HEK293 (cell line): Measurements from ENCODE around the gene GLTPD2.

ENCODE experiments used
- CTCF ChIA-PET: fragments of 350-600 bp; formaldehyde crosslinking; extraction: SDS; loops from one replicate; lab custom pipeline; 2021; ENCODE audit warnings: antibody characterized with exemption; lab: Yijun Ruan, JAX
- POLR2A ChIA-PET: fragments of 300-600 bp; formaldehyde crosslinking; extraction: SDS; loops from one replicate; lab custom pipeline; 2020; ENCODE audit warnings: antibody characterized with exemption, inconsistent platforms; lab: Yijun Ruan, JAX
- H3K27ac ChIP-seq: fragments of 200-500 bp; sonication (Bioruptor generic); 2 replicates; pipeline ENCODE4 v1.5.1; 2014; ENCODE audit warnings: low read depth, low read length, control low read depth, inconsistent platforms; ENCODE audit errors: extremely low read depth
- H3K36me3 ChIP-seq, 2 experiments: fragments of 200-500 bp in 1 of 2; sonication (Bioruptor generic) in 1 of 2; 1 replicate in 1 of 2; 2 replicates in 1 of 2; pipeline ENCODE4 v1.5.1; 2014 to 2017; ENCODE audit warnings: inconsistent platforms in 2 of 2, low read length in 2 of 2; ENCODE audit not compliant: control insufficient read depth in 2 of 2, insufficient read depth in 1 of 2
- H3K4me1 ChIP-seq: fragments of 200-500 bp; sonication (Bioruptor generic); 2 replicates; pipeline ENCODE4 v1.5.1; 2014; ENCODE audit warnings: mild to moderate bottlenecking, low read length, inconsistent platforms; ENCODE audit not compliant: control insufficient read depth, insufficient read depth
- H3K4me3 ChIP-seq: 2 replicates; pipeline ENCODE4 v1.5.1; 2011; ENCODE audit warnings: low read depth, mild to moderate bottlenecking, control low read depth, low read length, moderate library complexity
- H3K9me3 ChIP-seq: fragments of 200-500 bp; sonication (Bioruptor generic); 2 replicates; pipeline ENCODE4 v1.5.1; 2014; ENCODE audit warnings: low read depth, low read length, inconsistent platforms; ENCODE audit not compliant: control insufficient read depth, insufficient read depth
- HOXC10 ChIP-seq: sonication (generic); formaldehyde crosslinking; IDR thresholded peaks from 2 replicates; pipeline ENCODE4 v1.8.1; 2023; ENCODE audit warnings: mild to moderate bottlenecking, missing genetic modification reagents
- KLF16 ChIP-seq: fragments of 450-650 bp; formaldehyde crosslinking; IDR thresholded peaks from 2 replicates; pipeline ENCODE4 v1.5.1; 2017; ENCODE audit warnings: missing biosample characterization, missing genetic modification characterization
- KLF9 ChIP-seq: fragments of 450-650 bp; formaldehyde crosslinking; IDR thresholded peaks from 2 replicates; pipeline ENCODE4 v1.5.1; 2016; ENCODE audit warnings: missing biosample characterization, missing genetic modification characterization, low read depth
- ZBTB48 ChIP-seq: fragments of 450-650 bp; formaldehyde crosslinking; IDR thresholded peaks from 2 replicates; pipeline ENCODE4 v1.5.1; 2016; ENCODE audit warnings: missing biosample characterization, missing genetic modification characterization
- ZNF239 ChIP-seq: fragments of 450-650 bp; formaldehyde crosslinking; IDR thresholded peaks from 2 replicates; pipeline ENCODE4 v1.5.1; 2016; ENCODE audit warnings: missing biosample characterization, missing genetic modification characterization
- ZNF311 ChIP-seq: fragments of 450-650 bp; formaldehyde crosslinking; IDR thresholded peaks from 2 replicates; pipeline ENCODE4 v1.5.1; 2017; ENCODE audit warnings: missing biosample characterization, missing genetic modification characterization, borderline replicate concordance
- ZNF335 ChIP-seq: fragments of 450-650 bp; formaldehyde crosslinking; conservative IDR thresholded peaks from 2 replicates; pipeline ENCODE4 v1.5.1; 2016; ENCODE audit warnings: missing biosample characterization, missing genetic modification characterization
- ZNF48 ChIP-seq: fragments of 450-650 bp; formaldehyde crosslinking; IDR thresholded peaks from 2 replicates; pipeline ENCODE4 v1.5.1; 2016; ENCODE audit warnings: missing biosample characterization, missing genetic modification characterization
- ZNF530 ChIP-seq: fragments of 450-650 bp; formaldehyde crosslinking; IDR thresholded peaks from 2 replicates; pipeline ENCODE4 v1.5.1; 2016; ENCODE audit warnings: low read depth, missing biosample characterization, missing genetic modification characterization
- ZSCAN23 ChIP-seq: fragments of 450-650 bp; formaldehyde crosslinking; IDR thresholded peaks from 2 replicates; pipeline ENCODE4 v1.5.1; 2016; ENCODE audit warnings: missing biosample characterization, missing genetic modification characterization
- TF ChIP-seq, protein P1 (sequence below): fragments of 450-650 bp; formaldehyde crosslinking; IDR thresholded peaks from 2 replicates; pipeline ENCODE4 v1.5.1; 2016; ENCODE audit warnings: missing biosample characterization, missing genetic modification characterization
- TF ChIP-seq, protein P2 (sequence below): fragments of 450-650 bp; formaldehyde crosslinking; IDR thresholded peaks from 2 replicates; pipeline ENCODE4 v1.5.1; 2016; ENCODE audit warnings: missing biosample characterization, missing genetic modification characterization
- TF ChIP-seq, protein P3 (sequence below): fragments of 450-650 bp; formaldehyde crosslinking; IDR thresholded peaks from 2 replicates; pipeline ENCODE4 v1.5.1; 2016; ENCODE audit warnings: missing biosample characterization, missing genetic modification characterization
- TF ChIP-seq, protein P4 (sequence below): fragments of 450-650 bp; formaldehyde crosslinking; IDR thresholded peaks from 2 replicates; pipeline ENCODE4 v1.5.1; 2016; ENCODE audit warnings: missing biosample characterization, missing genetic modification characterization

GLTPD2 gene

DNA sequence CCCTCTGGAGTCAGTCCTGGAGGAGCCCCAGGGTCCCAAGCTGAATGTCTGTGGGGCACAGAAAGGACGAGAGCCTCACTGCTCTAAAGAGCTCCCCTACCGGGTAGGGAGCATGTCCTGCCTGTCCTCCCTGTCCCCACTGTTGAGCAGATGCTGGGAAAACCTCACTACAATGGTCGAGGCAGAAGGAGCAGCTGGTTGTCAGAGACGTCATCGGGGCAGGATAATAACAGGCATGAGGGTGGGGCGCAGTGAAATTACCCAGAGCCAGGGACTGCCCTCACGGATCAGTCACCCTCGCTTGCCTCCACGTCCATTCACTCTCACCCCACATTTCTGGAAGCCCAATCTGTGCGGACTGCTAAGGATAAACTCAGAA, 16.5 kb upstream of the GLTPD2 start:
- no peaks in the 10 kb centered on the region for H3K36me3 ChIP-seq
- H3K4me3 ChIP-seq, result no peak overlapping the region
- H3K4me1 ChIP-seq, result no peaks in the 10 kb centered on the region
- TF ChIP-seq, protein P1, sequence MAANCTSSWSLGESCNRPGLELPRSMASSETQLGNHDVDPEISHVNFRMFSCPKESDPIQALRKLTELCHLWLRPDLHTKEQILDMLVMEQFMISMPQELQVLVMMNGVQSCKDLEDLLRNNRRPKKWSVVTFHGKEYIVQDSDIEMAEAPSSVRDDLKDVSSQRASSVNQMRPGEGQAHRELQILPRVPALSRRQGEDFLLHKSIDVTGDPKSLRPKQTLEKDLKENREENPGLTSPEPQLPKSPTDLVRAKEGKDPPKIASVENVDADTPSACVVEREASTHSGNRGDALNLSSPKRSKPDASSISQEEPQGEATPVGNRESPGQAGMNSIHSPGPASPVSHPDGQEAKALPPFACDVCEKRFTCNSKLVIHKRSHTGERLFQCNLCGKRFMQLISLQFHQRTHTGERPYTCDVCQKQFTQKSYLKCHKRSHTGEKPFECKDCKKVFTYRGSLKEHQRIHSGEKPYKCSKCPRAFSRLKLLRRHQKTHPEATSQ (tag by site-specific recombination), result no peak
- TF ChIP-seq, protein P2, sequence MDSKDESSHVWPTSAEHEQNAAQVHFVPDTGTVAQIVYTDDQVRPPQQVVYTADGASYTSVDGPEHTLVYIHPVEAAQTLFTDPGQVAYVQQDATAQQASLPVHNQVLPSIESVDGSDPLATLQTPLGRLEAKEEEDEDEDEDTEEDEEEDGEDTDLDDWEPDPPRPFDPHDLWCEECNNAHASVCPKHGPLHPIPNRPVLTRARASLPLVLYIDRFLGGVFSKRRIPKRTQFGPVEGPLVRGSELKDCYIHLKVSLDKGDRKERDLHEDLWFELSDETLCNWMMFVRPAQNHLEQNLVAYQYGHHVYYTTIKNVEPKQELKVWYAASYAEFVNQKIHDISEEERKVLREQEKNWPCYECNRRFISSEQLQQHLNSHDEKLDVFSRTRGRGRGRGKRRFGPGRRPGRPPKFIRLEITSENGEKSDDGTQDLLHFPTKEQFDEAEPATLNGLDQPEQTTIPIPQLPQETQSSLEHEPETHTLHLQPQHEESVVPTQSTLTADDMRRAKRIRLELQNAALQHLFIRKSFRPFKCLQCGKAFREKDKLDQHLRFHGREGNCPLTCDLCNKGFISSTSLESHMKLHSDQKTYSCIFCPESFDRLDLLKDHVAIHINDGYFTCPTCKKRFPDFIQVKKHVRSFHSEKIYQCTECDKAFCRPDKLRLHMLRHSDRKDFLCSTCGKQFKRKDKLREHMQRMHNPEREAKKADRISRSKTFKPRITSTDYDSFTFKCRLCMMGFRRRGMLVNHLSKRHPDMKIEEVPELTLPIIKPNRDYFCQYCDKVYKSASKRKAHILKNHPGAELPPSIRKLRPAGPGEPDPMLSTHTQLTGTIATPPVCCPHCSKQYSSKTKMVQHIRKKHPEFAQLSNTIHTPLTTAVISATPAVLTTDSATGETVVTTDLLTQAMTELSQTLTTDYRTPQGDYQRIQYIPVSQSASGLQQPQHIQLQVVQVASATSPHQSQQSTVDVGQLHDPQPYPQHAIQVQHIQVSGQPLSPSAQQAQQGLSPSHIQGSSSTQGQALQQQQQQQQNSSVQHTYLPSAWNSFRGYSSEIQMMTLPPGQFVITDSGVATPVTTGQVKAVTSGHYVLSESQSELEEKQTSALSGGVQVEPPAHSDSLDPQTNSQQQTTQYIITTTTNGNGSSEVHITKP, result 0 out of 2 replicates have a peak, but pooled peaks have one; percentile 20
- TF ChIP-seq ZBTB48 (tag by site-specific recombination) (no peak), ZNF335 (tag by site-specific recombination) (no peak)
- H3K27ac ChIP-seq, result no peak overlapping the region
- ChIA-PET POLR2A (no interaction called here), CTCF (interaction anchor here (0.6 to 2.0 kb wide), 4 partner anchors 11 to 111 kb away, joined by 3 to 9 read pairs (median 4); no protein-coding TSS in a partner anchor)
- H3K9me3 ChIP-seq, result no peaks in the 10 kb centered on the region

DNA sequence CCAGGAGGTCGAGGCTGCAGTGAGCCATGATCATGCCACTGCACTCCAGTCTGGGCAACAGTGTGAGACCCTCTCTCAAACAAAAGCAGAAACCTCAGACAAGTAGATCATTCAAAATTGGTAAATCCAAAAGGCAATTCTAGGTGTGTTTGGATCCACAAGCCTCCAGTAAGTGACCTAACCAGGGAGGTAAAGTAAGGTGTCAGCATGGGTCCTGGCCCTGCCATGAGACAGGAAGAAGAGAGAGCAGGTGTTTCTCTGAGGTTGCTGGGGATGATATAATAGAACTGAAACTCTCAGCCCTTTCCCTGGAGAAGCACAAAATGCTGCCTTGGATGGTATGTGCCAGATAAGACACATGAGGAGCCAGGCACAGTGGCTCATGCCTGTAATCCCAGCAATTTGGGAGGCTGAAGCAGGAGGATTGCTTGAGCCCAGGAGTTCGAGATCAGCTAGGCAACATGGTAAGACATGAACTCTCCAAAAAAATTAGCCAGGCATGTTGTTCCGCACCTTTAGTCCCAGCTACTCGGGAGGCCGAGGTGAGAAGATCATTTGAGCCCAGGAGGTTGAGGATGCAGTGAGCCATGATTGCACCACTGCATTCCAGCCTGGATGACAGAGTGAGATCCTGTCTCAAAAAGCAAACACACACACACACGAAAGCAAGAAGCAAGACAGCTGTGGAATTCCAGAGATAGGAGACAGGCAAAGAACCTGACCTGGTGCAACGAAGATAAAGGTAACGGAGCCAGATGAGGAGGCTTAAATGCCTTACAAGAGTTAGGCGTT, 10.6 kb upstream of the GLTPD2 start:
- Histone ChIP-seq H3K4me3 (no peak overlapping the region), H3K36me3 (no peaks in the 10 kb centered on the region), H3K4me1 (no peaks in the 10 kb centered on the region), H3K27ac (no peak overlapping the region), H3K9me3 (no peaks in the 10 kb centered on the region)
- POLR2A ChIA-PET, result interaction anchor here (3.1 kb wide), 1 partner anchor 11 kb away, joined by 23 read pairs; the partner anchor contains the start of gene GLTPD2
- CTCF ChIA-PET, result interaction anchor here (0.6 to 5.4 kb wide), 2 partner anchors 12 to 111 kb away, joined by 3 to 37 read pairs; partner anchors contain the start of gene GLTPD2
- TF ChIP-seq, protein P2, result peak; percentile 48; the same call in 1 of the 2 replicates
- TF ChIP-seq, protein P3, sequence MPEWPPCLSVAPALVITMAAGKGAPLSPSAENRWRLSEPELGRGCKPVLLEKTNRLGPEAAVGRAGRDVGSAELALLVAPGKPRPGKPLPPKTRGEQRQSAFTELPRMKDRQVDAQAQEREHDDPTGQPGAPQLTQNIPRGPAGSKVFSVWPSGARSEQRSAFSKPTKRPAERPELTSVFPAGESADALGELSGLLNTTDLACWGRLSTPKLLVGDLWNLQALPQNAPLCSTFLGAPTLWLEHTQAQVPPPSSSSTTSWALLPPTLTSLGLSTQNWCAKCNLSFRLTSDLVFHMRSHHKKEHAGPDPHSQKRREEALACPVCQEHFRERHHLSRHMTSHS (tag by site-specific recombination), result no peak
- no peak for TF ChIP-seq KLF9 (tag by site-specific recombination)

DNA sequence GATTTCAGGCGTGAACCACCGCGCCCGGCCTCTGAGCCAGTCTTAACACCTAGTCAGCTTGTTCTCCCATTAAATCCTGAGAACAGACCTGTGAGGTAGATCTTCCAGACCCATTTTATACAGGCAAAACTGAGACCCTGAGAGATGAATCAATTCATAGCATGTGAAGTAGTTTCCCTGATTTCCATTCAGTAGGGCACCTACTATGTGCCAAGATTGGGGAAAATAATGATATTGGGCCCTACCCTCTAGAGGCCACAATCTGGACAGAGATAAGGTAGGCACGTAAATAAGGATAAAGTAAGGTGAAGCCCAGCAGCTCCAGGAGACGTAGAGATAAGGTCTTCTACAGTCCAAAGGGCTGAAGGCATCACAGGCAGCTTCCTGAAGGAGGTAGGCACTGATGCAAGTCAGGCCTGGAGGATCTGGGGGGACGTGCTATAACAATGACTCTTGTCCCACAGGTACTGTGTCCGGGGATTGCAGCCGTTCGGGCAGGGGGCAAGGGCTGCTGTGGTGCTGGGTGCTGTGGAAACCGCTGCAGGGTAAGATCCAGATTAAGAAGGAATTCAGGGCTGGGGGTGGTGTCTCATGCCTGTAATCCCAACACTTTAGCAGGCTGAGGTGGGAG, 8.3 kb upstream of the GLTPD2 start:
- Histone ChIP-seq H3K9me3 (no peaks in the 10 kb centered on the region), H3K27ac (no peak overlapping the region), H3K4me1 (no peaks in the 10 kb centered on the region), H3K36me3 (no peaks in the 10 kb centered on the region), H3K4me3 (no peak overlapping the region)
- CTCF ChIA-PET, result interaction anchor here (0.7 to 5.4 kb wide), 4 partner anchors 9 to 210 kb away, joined by 3 to 37 read pairs (median 4); partner anchors contain the start of gene GLTPD2
- POLR2A ChIA-PET, result interaction anchor here (3.1 kb wide), 1 partner anchor 9 kb away, joined by 23 read pairs; the partner anchor contains the start of gene GLTPD2
- TF ChIP-seq ZNF48 (tag by site-specific recombination), result no peak
- TF ChIP-seq, protein P4, sequence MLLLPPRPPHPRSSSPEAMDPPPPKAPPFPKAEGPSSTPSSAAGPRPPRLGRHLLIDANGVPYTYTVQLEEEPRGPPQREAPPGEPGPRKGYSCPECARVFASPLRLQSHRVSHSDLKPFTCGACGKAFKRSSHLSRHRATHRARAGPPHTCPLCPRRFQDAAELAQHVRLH (tag by site-specific recombination), result no peak
- TF ChIP-seq ZNF239 (tag by site-specific recombination), result no peak
- TF ChIP-seq ZSCAN23 (tag by site-specific recombination), result no peak
- TF ChIP-seq HOXC10 (CRISPR knock-in tag), result no peak
- TF ChIP-seq KLF16 (tag by site-specific recombination), result no peak
- TF ChIP-seq ZNF311 (tag by site-specific recombination), result no peak
- TF ChIP-seq ZNF530 (tag by site-specific recombination), result no peak
